Fibroblast of lung (primary cell): Measurements from ENCODE around the gene TLX1. TPM values are rescaled to one million over a fixed set of nuclear protein-coding genes. Genes with fewer than 3 reads are reported as not detected.

ENCODE experiments used
- DNase-seq, 2 donors: peaks; one replicate each; pipeline versions ENCODE4 v3.0.0 to v3.0.0-alpha.2; 2010; ENCODE audit warnings: low read depth in 2 of 2
- H2AFZ ChIP-seq: 2 replicates; pipeline ENCODE4 v1.5.1; 2012; ENCODE audit warnings: low read length, control low read depth, inconsistent platforms
- H3K27ac ChIP-seq: 2 replicates; pipeline ENCODE4 v1.5.1; 2011; ENCODE audit warnings: low read length, control low read depth; ENCODE audit not compliant: insufficient read depth
- H3K27me3 ChIP-seq: 2 replicates; pipeline ENCODE4 v1.5.1; 2011; ENCODE audit warnings: mild to moderate bottlenecking, low read length; ENCODE audit not compliant: control insufficient read depth, insufficient read depth
- H3K36me3 ChIP-seq: 2 replicates; pipeline ENCODE4 v1.5.1; 2011; ENCODE audit warnings: low read length; ENCODE audit not compliant: control insufficient read depth, insufficient read depth
- H3K4me1 ChIP-seq: 2 replicates; pipeline ENCODE4 v1.5.1; 2011; ENCODE audit warnings: low read length; ENCODE audit not compliant: control insufficient read depth, insufficient read depth; ENCODE audit errors: extremely low read depth
- H3K4me2 ChIP-seq: 2 replicates; pipeline ENCODE4 v1.5.1; 2011; ENCODE audit warnings: low read length, control low read depth; ENCODE audit not compliant: insufficient read depth; ENCODE audit errors: extremely low read depth
- H3K4me3 ChIP-seq, 4 experiments: fragments of 200-600 bp in 1 of 4; sonication (generic) in 1 of 4; replicated peaks in 1 of 4; 2 replicates each; pipeline ENCODE4 v1.5.1; 2011 to 2016; ENCODE audit warnings: low read length in 4 of 4, low read depth in 3 of 4, mild to moderate bottlenecking in 3 of 4, control low read depth in 2 of 4, inconsistent platforms in 1 of 4, mixed read lengths in 1 of 4; ENCODE audit not compliant: insufficient read depth in 1 of 4; ENCODE audit errors: control extremely low read depth in 1 of 4
- H3K79me2 ChIP-seq: 2 replicates; pipeline ENCODE4 v1.5.1; 2012; ENCODE audit warnings: mild to moderate bottlenecking, low read length, inconsistent platforms; ENCODE audit not compliant: control insufficient read depth, insufficient read depth
- H3K9ac ChIP-seq: 2 replicates; pipeline ENCODE4 v1.5.1; 2011; ENCODE audit warnings: mild to moderate bottlenecking, low read length, control low read depth; ENCODE audit not compliant: insufficient read depth
- H3K9me3 ChIP-seq: 2 replicates; pipeline ENCODE4 v1.5.1; 2012; ENCODE audit warnings: low read depth, low read length; ENCODE audit not compliant: control insufficient read depth, insufficient read depth
- H4K20me1 ChIP-seq: 2 replicates; pipeline ENCODE4 v1.5.1; 2011; ENCODE audit warnings: low read length; ENCODE audit not compliant: control insufficient read depth, insufficient read depth; ENCODE audit errors: extremely low read depth
- EZH2 ChIP-seq: IDR thresholded peaks from 2 replicates; pipeline ENCODE4 v1.5.1; 2012; ENCODE audit warnings: low read length, control low read depth, mild to moderate bottlenecking; ENCODE audit errors: missing control alignments
- polyA plus RNA-seq, 2 donors: library from polyadenylated mRNA; depleted of rRNA in 1 of 2; stranded (reverse) in 1 of 2; unstranded in 1 of 2; fragments of >200 nt; gene quantifications; 2 replicates each; pipeline ENCODE4 v1.2.1, GENCODE V29; 2011 to 2012; ENCODE audit warnings: missing spikeins in 1 of 2
- total RNA-seq: library from RNA; depleted of rRNA; stranded (reverse); fragments of >200 nt; gene quantifications from 2 replicates; pipeline ENCODE4 v1.2.1, GENCODE V29; 2014
- TF ChIP-seq, protein P1 (sequence below), 2 donors: IDR thresholded peaks in 1 of 2; conservative IDR thresholded peaks in 1 of 2; 1 replicate in 1 of 2; 2 replicates in 1 of 2; pipeline ENCODE4 v1.5.1; 2011 to 2012; ENCODE audit warnings: low read length in 2 of 2, control low read depth in 1 of 2, inconsistent platforms in 1 of 2, low read depth in 1 of 2, mild to moderate bottlenecking in 1 of 2

The TLX1 gene
- total and polyA plus RNA-seq, 2 donors (not counting 1 experiment from before 2014, with no cell fraction given) = not detected

- no peak for DNase-seq
- Histone ChIP-seq H3K4me2 (no peak overlapping the region), H3K4me3 (no peak overlapping the region), H3K4me1 (no peaks in the 10 kb centered on the region), H3K36me3 (no peaks in the 10 kb centered on the region), H4K20me1 (no peaks in the 10 kb centered on the region), H2AFZ (no peak overlapping the region), H3K27ac (no peak overlapping the region), H3K9ac (no peak overlapping the region), H3K27me3 (peaks cover 15% of the 10 kb centered on the region), H3K79me2 (no peaks in the 10 kb centered on the region), H3K9me3 (no peaks in the 10 kb centered on the region)
- TF ChIP-seq, protein P1, sequence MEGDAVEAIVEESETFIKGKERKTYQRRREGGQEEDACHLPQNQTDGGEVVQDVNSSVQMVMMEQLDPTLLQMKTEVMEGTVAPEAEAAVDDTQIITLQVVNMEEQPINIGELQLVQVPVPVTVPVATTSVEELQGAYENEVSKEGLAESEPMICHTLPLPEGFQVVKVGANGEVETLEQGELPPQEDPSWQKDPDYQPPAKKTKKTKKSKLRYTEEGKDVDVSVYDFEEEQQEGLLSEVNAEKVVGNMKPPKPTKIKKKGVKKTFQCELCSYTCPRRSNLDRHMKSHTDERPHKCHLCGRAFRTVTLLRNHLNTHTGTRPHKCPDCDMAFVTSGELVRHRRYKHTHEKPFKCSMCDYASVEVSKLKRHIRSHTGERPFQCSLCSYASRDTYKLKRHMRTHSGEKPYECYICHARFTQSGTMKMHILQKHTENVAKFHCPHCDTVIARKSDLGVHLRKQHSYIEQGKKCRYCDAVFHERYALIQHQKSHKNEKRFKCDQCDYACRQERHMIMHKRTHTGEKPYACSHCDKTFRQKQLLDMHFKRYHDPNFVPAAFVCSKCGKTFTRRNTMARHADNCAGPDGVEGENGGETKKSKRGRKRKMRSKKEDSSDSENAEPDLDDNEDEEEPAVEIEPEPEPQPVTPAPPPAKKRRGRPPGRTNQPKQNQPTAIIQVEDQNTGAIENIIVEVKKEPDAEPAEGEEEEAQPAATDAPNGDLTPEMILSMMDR (conservative IDR thresholded peaks at IDR 0.05 in 1 of 2, IDR thresholded peaks at IDR 0.05 in 1 of 2; ENCODE audit: low read depth in 1 of 2, low read length in 2 of 2) = no peak
- no peak for TF ChIP-seq EZH2
Measured at GRCh38 chr10:101097881-101098280, 33.2 kb upstream of the TLX1 start.

- H3K27me3 ChIP-seq = peaks cover 17% of the 10 kb centered on the region
- no peak overlapping the region for H3K27ac ChIP-seq
- H3K4me3 ChIP-seq = no peak overlapping the region
- DNase-seq = no peak
- no peaks in the 10 kb centered on the region for H3K4me1 ChIP-seq
- no peaks in the 10 kb centered on the region for H3K9me3 ChIP-seq
- H3K36me3 ChIP-seq = no peaks in the 10 kb centered on the region
- no peaks in the 10 kb centered on the region for H4K20me1 ChIP-seq
- H3K9ac ChIP-seq = no peak overlapping the region
- no peak for TF ChIP-seq EZH2
- TF ChIP-seq, protein P1 (conservative IDR thresholded peaks at IDR 0.05 in 1 of 2, IDR thresholded peaks at IDR 0.05 in 1 of 2; ENCODE audit: low read depth in 1 of 2, low read length in 2 of 2) = no peak
- no peaks in the 10 kb centered on the region for H3K79me2 ChIP-seq
- no peak overlapping the region for H3K4me2 ChIP-seq
- H2AFZ ChIP-seq = no peak overlapping the region
Measured at GRCh38 chr10:101099901-101100300, 31.2 kb upstream of the TLX1 start.

GRCh38 chr10:101101372-101101881 is 29.7 kb upstream of the TLX1 start:
- Histone ChIP-seq H3K27ac (no peak overlapping the region), H3K9ac (no peak overlapping the region), H2AFZ (no peak overlapping the region), H3K4me3 (no peak overlapping the region), H3K36me3 (no peaks in the 10 kb centered on the region), H3K4me1 (no peaks in the 10 kb centered on the region), H4K20me1 (no peaks in the 10 kb centered on the region), H3K4me2 (no peak overlapping the region), H3K79me2 (no peaks in the 10 kb centered on the region), H3K27me3 (peaks cover 15% of the 10 kb centered on the region), H3K9me3 (no peaks in the 10 kb centered on the region)
- TF ChIP-seq, protein P1 (conservative IDR thresholded peaks at IDR 0.05 in 1 of 2, IDR thresholded peaks at IDR 0.05 in 1 of 2; ENCODE audit: low read depth in 1 of 2, low read length in 2 of 2) = no peak
- no peak for TF ChIP-seq EZH2
- no peak for DNase-seq
